Spleen (tissue), 11 donors: ENCODE results near the gene NOSIP. TPM values are rescaled to one million over a fixed set of nuclear protein-coding genes. Genes with fewer than 3 reads are reported as not detected.
A peak's percentile ranks its signal among the peaks of the same experiment; 100 is the strongest.

Experiments used
- DNase-seq: peaks from one replicate; pipeline ENCODE4 v3.0.0-alpha.2; 2020
- H3K27ac ChIP-seq, 8 donors: fragments of 200-600 bp; sonication (generic) in 7 of 8; 1 replicate in 4 of 8; 2 replicates in 4 of 8; pipeline versions ENCODE4 v1.5.0 to v1.8.0; 2016 to 2021; ENCODE audit warnings: inconsistent platforms in 4 of 8, mild to moderate bottlenecking in 4 of 8, moderate library complexity in 1 of 8
- H3K27me3 ChIP-seq, 7 donors: fragments of 200-600 bp; sonication (generic) in 6 of 7; replicated peaks in 1 of 7; 1 replicate in 4 of 7; 2 replicates in 3 of 7; pipeline versions ENCODE4 v1.5.0 to v1.8.0; 2016 to 2021; ENCODE audit warnings: inconsistent platforms in 3 of 7, mild to moderate bottlenecking in 1 of 7
- H3K36me3 ChIP-seq, 6 donors: fragments of 200-600 bp; sonication (generic) in 5 of 6; 1 replicate in 4 of 6; 2 replicates in 2 of 6; pipeline versions ENCODE4 v1.5.0 to v1.8.0; 2016 to 2021; ENCODE audit warnings: inconsistent platforms in 2 of 6
- H3K4me1 ChIP-seq, 6 donors: fragments of 200-600 bp; sonication (generic) in 5 of 6; 1 replicate in 3 of 6; 2 replicates in 3 of 6; pipeline versions ENCODE4 v1.5.0 to v1.8.0; 2016 to 2021; ENCODE audit warnings: inconsistent platforms in 3 of 6
- H3K4me3 ChIP-seq, 8 donors: fragments of 200-600 bp; sonication (generic) in 7 of 8; 1 replicate in 4 of 8; 2 replicates in 4 of 8; pipeline versions ENCODE4 v1.5.0 to v1.8.0; 2016 to 2021; ENCODE audit warnings: inconsistent platforms in 4 of 8, mild to moderate bottlenecking in 4 of 8, moderate library complexity in 2 of 8
- H3K9me3 ChIP-seq, 8 donors: fragments of 200-600 bp; sonication (generic) in 7 of 8; 1 replicate in 4 of 8; 2 replicates in 4 of 8; pipeline versions ENCODE4 v1.5.0 to v1.8.0; 2016 to 2021; ENCODE audit warnings: inconsistent platforms in 4 of 8
- CTCF ChIP-seq, 11 experiments: fragments of 200-600 bp in 7 of 11; fragments of 450-650 bp in 4 of 11; sonication (generic) in 4 of 11; IDR thresholded peaks in 8 of 11; conservative IDR thresholded peaks in 3 of 11; 1 replicate in 7 of 11; 2 replicates in 4 of 11; pipeline versions ENCODE4 v1.4.0 to v1.8.0; 2016 to 2021; ENCODE audit warnings: antibody characterized with exemption in 11 of 11, inconsistent platforms in 4 of 11, mild to moderate bottlenecking in 1 of 11
- POLR2A ChIP-seq, 3 donors: fragments of 450-650 bp; IDR thresholded peaks; one replicate each; pipeline ENCODE4 v1.5.1; 2017; ENCODE audit warnings: antibody characterized with exemption in 3 of 3, mild to moderate bottlenecking in 1 of 3
- POLR2AphosphoS5 ChIP-seq, 3 donors: sonication (generic); formaldehyde crosslinking; IDR thresholded peaks; one replicate each; pipeline ENCODE4 v1.5.1; 2017; ENCODE audit warnings: antibody characterized with exemption in 3 of 3
- WGBS, 5 donors: extraction: QIAGEN DNeasy Blood & Tissue Kit in 3 of 5; methylation state at CpG; one replicate each; pipeline versions ENCODE4 v1.1.5 to v1.1.7; 2013 to 2018; 5-methylcytosine and 5-hydroxymethylcytosine counted together
- intact Hi-C: fragments of 100-400 bp; cut with DNase I; formaldehyde crosslinking; loops from one replicate; pipeline ENCODE4 v1.15.0; 2023; ENCODE audit warnings: low total_unique reads
- polyA plus RNA-seq, 3 donors: library from polyadenylated mRNA; stranded (reverse); fragments of 200-250 nt; gene quantifications; one replicate each; pipeline ENCODE4 v1.2.1, GENCODE V29; 2013
- total RNA-seq, 7 donors: library from RNA; depleted of rRNA in 3 of 7; stranded (reverse); fragments of >200 nt in 3 of 7; fragmentation: NEBNext Ultra II Directional in 4 of 7; extraction: Animal tissue kit (Norgen Biotek cat#: 25700) in 4 of 7; gene quantifications; one replicate each; pipeline versions ENCODE4 v1.1.0 to v1.2.1, GENCODE V29; 2016 to 2021
- donor health status: healthy with polysubstance abuse.
- donor health status: DM: no; HTN: no; CAD: no; lungs with moderate emphysema.
- donor health status: DM: no; HTN: no; CAD: no.
- donor health status: Bipolar disorder and iron deficiency.
- donor health status: healthy.
- donor health status: DM: no; HTN: no; CAD: no.
- donor health status: DM: yes; HTN: yes; CAD: no.

The NOSIP gene
- total and polyA plus RNA-seq, 10 donors = 58.6 to 152 (median 71.7) TPM

- Histone ChIP-seq H3K27me3 (no peaks in the 10 kb centered on the region), H3K27ac (no peak overlapping the region), H3K9me3 (no peaks in the 10 kb centered on the region), H3K4me1 (peaks cover 3 to 26% (median 15%) of the 10 kb centered on the region in 6 donors), H3K4me3 (no peak overlapping the region), H3K36me3 (peaks cover 0 to 72% (median 11%) of the 10 kb centered on the region in 6 donors)
- WGBS, 5 donors = 88 to 94% (median 90%) methylated on average over 5 to 6 of the region's 6 CpGs
- DNase-seq = no peak
- TF ChIP-seq POLR2AphosphoS5 (IDR thresholded peaks at IDR 0.05) (no peak), POLR2A (IDR thresholded peaks at IDR 0.05) (no peak), CTCF (IDR thresholded peaks at IDR 0.05 in 8 of 11, conservative IDR thresholded peaks at IDR 0.05 in 3 of 11) (no peak)
- intact Hi-C loops = no loop called here
Measured at GRCh38 chr19:49541914-49542313, 38.4 kb downstream of the NOSIP start.

- 94 to 97% (median 95%) methylated on average over 13 of the region's 13 CpGs for WGBS, 5 donors
- no peak overlapping the region for H3K27ac ChIP-seq
Measured at GRCh38 chr19:49539192-49539952, 41.0 kb downstream of the NOSIP start.

GRCh38 chr19:49538643-49539042 is 41.7 kb downstream of the NOSIP start:
- DNase-seq = no peak
- peaks cover 0 to 75% (median 12%) of the 10 kb centered on the region in 6 donors for H3K36me3 ChIP-seq
- 80 to 90% (median 87%) methylated on average over 5 of the region's 5 CpGs for WGBS, 5 donors
- intact Hi-C loops = no loop called here
- H3K27ac ChIP-seq = no peak overlapping the region
- peaks cover 10 to 41% (median 29%) of the 10 kb centered on the region in 6 donors for H3K4me1 ChIP-seq
- TF ChIP-seq POLR2A (IDR thresholded peaks at IDR 0.05) (no peak), CTCF (IDR thresholded peaks at IDR 0.05 in 8 of 11, conservative IDR thresholded peaks at IDR 0.05 in 3 of 11) (no peak), POLR2AphosphoS5 (IDR thresholded peaks at IDR 0.05) (no peak)
- no peak overlapping the region for H3K4me3 ChIP-seq
- no peaks in the 10 kb centered on the region for H3K27me3 ChIP-seq
- no peaks in the 10 kb centered on the region for H3K9me3 ChIP-seq

More at GRCh38 chr19:49539192-49539952, 41.0 kb downstream of the NOSIP start:
- Histone ChIP-seq H3K9me3 (no peaks in the 10 kb centered on the region), H3K4me3 (no peak overlapping the region), H3K4me1 (peaks cover 6 to 34% (median 22%) of the 10 kb centered on the region in 6 donors), H3K36me3 (peaks cover 0 to 79% (median 12%) of the 10 kb centered on the region in 6 donors), H3K27me3 (no peaks in the 10 kb centered on the region)
- TF ChIP-seq CTCF (IDR thresholded peaks at IDR 0.05 in 8 of 11, conservative IDR thresholded peaks at IDR 0.05 in 3 of 11) = no peak
- no peak for TF ChIP-seq POLR2A (IDR thresholded peaks at IDR 0.05)
- TF ChIP-seq POLR2AphosphoS5 (IDR thresholded peaks at IDR 0.05) = no peak
- intact Hi-C loops = no loop called here
- no peak for DNase-seq

- peak overlapping the region in 4 of 8 donors; percentile 49 to 58 (median 50) for H3K27ac ChIP-seq
- H3K4me1 ChIP-seq = peaks cover 13 to 50% (median 39%) of the 10 kb centered on the region in 6 donors
- H3K4me3 ChIP-seq = no peak overlapping the region
- no peaks in the 10 kb centered on the region for H3K27me3 ChIP-seq
- intact Hi-C loops = no loop called here
- 88 to 92% (median 90%) methylated on average over 22 of the region's 22 CpGs for WGBS, 5 donors
- no peaks in the 10 kb centered on the region for H3K9me3 ChIP-seq
- DNase-seq = no peak
- H3K36me3 ChIP-seq = peaks cover 0 to 70% (median 12%) of the 10 kb centered on the region in 6 donors
- peak in 1 of 3 donors; percentile 26 for TF ChIP-seq POLR2AphosphoS5 (IDR thresholded peaks at IDR 0.05)
- TF ChIP-seq POLR2A (IDR thresholded peaks at IDR 0.05) = no peak
- no peak for TF ChIP-seq CTCF (IDR thresholded peaks at IDR 0.05 in 8 of 11, conservative IDR thresholded peaks at IDR 0.05 in 3 of 11)
Measured at GRCh38 chr19:49536921-49537462, 43.4 kb downstream of the NOSIP start.
